Keratinocyte (primary cell): ENCODE measurements around the gene ASB4. TPM values are rescaled to one million over a fixed set of nuclear protein-coding genes. Genes with fewer than 3 reads are reported as not detected.

Experiments used
- DNase-seq: peaks from one replicate; pipeline ENCODE4 v3.0.0-alpha.2; 2011; ENCODE audit warnings: low read depth, missing footprints, low spot score
- FAIRE-seq: peaks from 2 replicates; lab custom pipeline; 2011; peaks lifted over from hg19 to GRCh38; lab: Jason Lieb, UNC
- H2AFZ ChIP-seq: 2 replicates; pipeline ENCODE4 v1.6.0; 2012; ENCODE audit warnings: low read length, control low read depth, inconsistent platforms; ENCODE audit not compliant: control insufficient read depth
- H3K27ac ChIP-seq: 2 replicates; pipeline ENCODE4 v1.5.1; 2011; ENCODE audit warnings: low read length; ENCODE audit not compliant: control insufficient read depth, insufficient read depth
- H3K27me3 ChIP-seq: 3 replicates; pipeline ENCODE4 v1.6.0; 2011; ENCODE audit warnings: low read length; ENCODE audit not compliant: control insufficient read depth, insufficient read depth; ENCODE audit errors: extremely low read depth
- H3K36me3 ChIP-seq, 2 experiments: 2 replicates in 1 of 2; 3 replicates in 1 of 2; pipeline ENCODE4 v1.5.1; 2011; ENCODE audit warnings: low read length in 2 of 2, mild to moderate bottlenecking in 1 of 2; ENCODE audit not compliant: control insufficient read depth in 2 of 2, insufficient read depth in 2 of 2; ENCODE audit errors: extremely low read depth in 1 of 2
- H3K4me1 ChIP-seq: 3 replicates; pipeline ENCODE4 v1.5.1; 2011; ENCODE audit warnings: low read length; ENCODE audit not compliant: control insufficient read depth, insufficient read depth; ENCODE audit errors: extremely low read depth
- H3K4me2 ChIP-seq: 3 replicates; pipeline ENCODE4 v1.6.0; 2011; ENCODE audit warnings: low read depth, low read length; ENCODE audit not compliant: control insufficient read depth, insufficient read depth; ENCODE audit errors: extremely low read depth
- H3K4me3 ChIP-seq, 3 experiments: fragments of 200-600 bp in 1 of 3; sonication (generic) in 1 of 3; 2 replicates in 2 of 3; 3 replicates in 1 of 3; pipeline ENCODE4 v1.5.1; 2011 to 2016; ENCODE audit warnings: low read length in 3 of 3, mild to moderate bottlenecking in 3 of 3, control low read depth in 2 of 3, inconsistent platforms in 1 of 3, low read depth in 1 of 3, mixed read lengths in 1 of 3, mixed run types in 1 of 3, moderate library complexity in 1 of 3; ENCODE audit not compliant: control insufficient read depth in 2 of 3, insufficient read depth in 2 of 3; ENCODE audit errors: extremely low read depth in 1 of 3
- H3K79me2 ChIP-seq: 2 replicates; pipeline ENCODE4 v1.6.0; 2012; ENCODE audit warnings: low read length; ENCODE audit not compliant: control insufficient read depth, insufficient read depth
- H3K9ac ChIP-seq: 3 replicates; pipeline ENCODE4 v1.6.0; 2011; ENCODE audit warnings: low read length; ENCODE audit not compliant: control insufficient read depth, insufficient read depth; ENCODE audit errors: extremely low read depth
- H3K9me1 ChIP-seq: 3 replicates; pipeline ENCODE4 v1.6.0; 2011; ENCODE audit warnings: low read length; ENCODE audit not compliant: control insufficient read depth, insufficient read depth; ENCODE audit errors: extremely low read depth
- H3K9me3 ChIP-seq: 2 replicates; pipeline ENCODE4 v1.5.1; 2012; ENCODE audit warnings: low read depth, low read length; ENCODE audit not compliant: control insufficient read depth
- H4K20me1 ChIP-seq: 3 replicates; pipeline ENCODE4 v1.6.0; 2011; ENCODE audit warnings: low read length; ENCODE audit not compliant: control insufficient read depth, insufficient read depth; ENCODE audit errors: extremely low read depth
- EZH2 ChIP-seq: IDR thresholded peaks from one replicate; pipeline ENCODE4 v1.6.1; 2012; ENCODE audit warnings: inconsistent platforms, mild to moderate bottlenecking, low read length, moderate library complexity
- dilution Hi-C: fragments of 300-500 bp; cut with MboI; formaldehyde crosslinking; loops from one replicate; pipeline ENCODE4 v1.7.0; 2020; ENCODE audit warnings: low sequenced_read_pairs; ENCODE audit not compliant: extremely low pct_ligation_motif_present
- polyA plus RNA-seq, 5 experiments: library from polyadenylated mRNA; depleted of rRNA in 3 of 5; stranded (reverse) in 3 of 5; stranded (forward) in 1 of 5; unstranded in 1 of 5; fragments of >200 nt; gene quantifications; 1 replicate in 1 of 5; 2 replicates in 3 of 5; 3 replicates in 1 of 5; pipeline versions ENCODE4 v1.2.1 to v1.2.3, GENCODE V29; 2011 to 2012; ENCODE audit warnings: missing spikeins in 2 of 5, low read depth in 1 of 5, low replicate concordance in 1 of 5
- TF ChIP-seq, protein P1 (sequence below), 3 experiments: IDR thresholded peaks in 1 of 3; conservative IDR thresholded peaks in 1 of 3; optimal IDR thresholded peaks in 1 of 3; 2 replicates in 2 of 3; 3 replicates in 1 of 3; pipeline versions ENCODE3 to v1.5.1; 2011; ENCODE audit warnings: low read length in 3 of 3, mild to moderate bottlenecking in 3 of 3, moderate library complexity in 2 of 3, control low read depth in 1 of 3, inconsistent platforms in 1 of 3; ENCODE audit not compliant: insufficient read depth in 2 of 3; ENCODE audit errors: extremely low read depth in 1 of 3

Gene ASB4
- polyA plus RNA-seq, 1 donor (not counting 4 experiments of a cell fraction or from before 2014, with no cell fraction given), result not detected

DNA sequence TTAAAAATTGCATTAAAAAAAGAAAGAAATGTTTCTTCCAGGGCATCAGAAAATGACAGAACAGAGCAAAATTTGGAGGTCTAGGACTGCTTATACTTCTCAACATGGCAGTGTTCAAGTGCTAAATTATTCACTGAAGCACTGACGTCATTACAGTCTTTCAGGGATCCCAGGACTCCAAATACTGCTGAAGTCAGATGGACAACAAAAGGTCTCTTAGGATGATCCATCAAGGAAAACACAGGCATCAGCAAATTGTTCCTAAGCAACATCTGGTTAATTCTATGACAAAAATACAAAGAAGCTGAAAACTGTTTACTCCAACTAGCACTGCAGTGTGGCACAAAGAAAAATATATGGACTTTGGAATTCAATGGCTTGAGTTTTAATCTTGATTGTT is 58.4 kb downstream of the ASB4 start:
- dilution Hi-C loops, result no loop called here
- FAIRE-seq (no peak), DNase-seq (no peak)
- Histone ChIP-seq H4K20me1 (no peaks in the 10 kb centered on the region), H3K27ac (no peak overlapping the region), H3K36me3 (no peaks in the 10 kb centered on the region), H3K27me3 (peaks cover 4% of the 10 kb centered on the region), H3K79me2 (no peaks in the 10 kb centered on the region), H3K9me1 (no peaks in the 10 kb centered on the region), H3K4me1 (peaks cover 7% of the 10 kb centered on the region), H3K9me3 (no peaks in the 10 kb centered on the region), H3K4me2 (no peak overlapping the region), H3K4me3 (no peak overlapping the region), H2AFZ (no peak overlapping the region), H3K9ac (no peak overlapping the region)
- TF ChIP-seq, protein P1, sequence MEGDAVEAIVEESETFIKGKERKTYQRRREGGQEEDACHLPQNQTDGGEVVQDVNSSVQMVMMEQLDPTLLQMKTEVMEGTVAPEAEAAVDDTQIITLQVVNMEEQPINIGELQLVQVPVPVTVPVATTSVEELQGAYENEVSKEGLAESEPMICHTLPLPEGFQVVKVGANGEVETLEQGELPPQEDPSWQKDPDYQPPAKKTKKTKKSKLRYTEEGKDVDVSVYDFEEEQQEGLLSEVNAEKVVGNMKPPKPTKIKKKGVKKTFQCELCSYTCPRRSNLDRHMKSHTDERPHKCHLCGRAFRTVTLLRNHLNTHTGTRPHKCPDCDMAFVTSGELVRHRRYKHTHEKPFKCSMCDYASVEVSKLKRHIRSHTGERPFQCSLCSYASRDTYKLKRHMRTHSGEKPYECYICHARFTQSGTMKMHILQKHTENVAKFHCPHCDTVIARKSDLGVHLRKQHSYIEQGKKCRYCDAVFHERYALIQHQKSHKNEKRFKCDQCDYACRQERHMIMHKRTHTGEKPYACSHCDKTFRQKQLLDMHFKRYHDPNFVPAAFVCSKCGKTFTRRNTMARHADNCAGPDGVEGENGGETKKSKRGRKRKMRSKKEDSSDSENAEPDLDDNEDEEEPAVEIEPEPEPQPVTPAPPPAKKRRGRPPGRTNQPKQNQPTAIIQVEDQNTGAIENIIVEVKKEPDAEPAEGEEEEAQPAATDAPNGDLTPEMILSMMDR (optimal IDR thresholded peaks at IDR 0.05 in 1 of 3, IDR thresholded peaks at IDR 0.05 in 1 of 3, conservative IDR thresholded peaks at IDR 0.05 in 1 of 3; ENCODE audit: extremely low read depth in 1 of 3, insufficient read depth in 2 of 3, low read length in 3 of 3), result no peak

DNA sequence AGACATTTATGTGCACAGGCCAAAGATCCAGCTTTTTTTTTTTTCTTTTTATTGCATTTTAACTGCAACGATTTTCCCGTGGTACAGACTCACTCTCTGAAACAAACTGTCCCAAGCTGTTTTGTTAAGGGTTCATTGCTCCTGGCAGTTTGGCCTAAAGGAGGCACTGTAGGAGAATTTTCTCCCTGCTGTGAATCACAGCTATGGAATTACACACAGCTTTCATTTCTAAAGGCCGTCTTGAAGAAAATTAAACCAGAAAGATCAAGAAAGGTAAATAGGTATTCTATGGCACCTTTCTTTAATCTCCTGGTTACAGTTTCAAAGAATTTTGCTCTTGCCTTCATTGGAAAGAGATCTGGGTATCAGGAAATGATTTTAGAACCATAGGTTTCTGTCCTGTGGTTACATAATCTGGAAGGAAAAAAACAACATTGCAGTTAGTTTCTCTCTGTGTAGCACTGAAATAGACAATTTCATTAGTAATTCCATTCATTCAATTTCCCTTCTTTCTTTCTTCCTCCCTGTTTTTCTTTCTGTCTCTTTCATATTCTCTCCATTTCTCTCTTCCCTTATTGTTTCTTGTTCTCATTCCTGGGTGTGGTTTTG is 59.4 kb downstream of the ASB4 start:
- Histone ChIP-seq H3K9ac (peak overlapping the region; percentile 19), H2AFZ (peak overlapping the region; percentile 89), H3K79me2 (no peaks in the 10 kb centered on the region), H3K9me3 (no peaks in the 10 kb centered on the region), H3K27ac (peak overlapping the region; percentile 44), H3K4me2 (peak overlapping the region; percentile 82), H3K4me3 (peak overlapping the region in 2 of 3 experiments; percentile 48 to 54), H3K27me3 (peaks cover 4% of the 10 kb centered on the region), H3K4me1 (peaks cover 13% of the 10 kb centered on the region), H3K9me1 (no peaks in the 10 kb centered on the region), H3K36me3 (no peaks in the 10 kb centered on the region), H4K20me1 (no peaks in the 10 kb centered on the region)
- FAIRE-seq (peak; percentile 49), DNase-seq (no peak)
- dilution Hi-C loops, result no loop called here
- TF ChIP-seq, protein P1 (optimal IDR thresholded peaks at IDR 0.05 in 1 of 3, IDR thresholded peaks at IDR 0.05 in 1 of 3, conservative IDR thresholded peaks at IDR 0.05 in 1 of 3; ENCODE audit: extremely low read depth in 1 of 3, insufficient read depth in 2 of 3, low read length in 3 of 3), result peak; percentile 57 to 62 (median 62)
- no peak for TF ChIP-seq EZH2
